HG03575 (cell line): ENCODE measurements around the gene RIPK1.
"Not testable (repeated sequence)": the region's sequence is repeated elsewhere in the genome, so short reads cannot be mapped to it uniquely, and the experiment has no call there.

Experiments
- ATAC-seq: cut with Tn5 transposase; IDR thresholded peaks from one replicate; pipeline ENCODE4 v1.9.1; 2021; ENCODE audit not compliant: unreplicated experiment, insufficient number of reproducible peaks, low FRiP score; ENCODE audit errors: extremely low read depth

Gene RIPK1

DNA sequence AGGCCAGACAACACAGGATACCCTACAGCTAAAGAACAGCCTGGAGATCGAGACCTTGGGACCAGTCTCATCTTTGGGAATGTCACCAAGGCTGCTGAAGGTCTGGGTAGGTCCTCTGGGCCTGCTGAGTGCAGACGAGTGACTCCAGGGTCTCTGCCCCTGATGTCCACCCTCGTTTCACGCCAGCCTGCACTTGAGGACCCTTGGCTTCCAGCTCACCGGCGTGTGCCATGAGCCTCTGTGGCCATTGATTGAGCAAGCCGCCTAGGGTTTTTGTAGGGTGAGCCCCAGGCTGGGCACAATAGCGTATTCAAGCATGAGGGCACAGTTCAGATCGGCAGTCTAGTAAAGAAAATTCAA is 54.5 kb downstream of the RIPK1 start:
- ATAC-seq: no peak

DNA sequence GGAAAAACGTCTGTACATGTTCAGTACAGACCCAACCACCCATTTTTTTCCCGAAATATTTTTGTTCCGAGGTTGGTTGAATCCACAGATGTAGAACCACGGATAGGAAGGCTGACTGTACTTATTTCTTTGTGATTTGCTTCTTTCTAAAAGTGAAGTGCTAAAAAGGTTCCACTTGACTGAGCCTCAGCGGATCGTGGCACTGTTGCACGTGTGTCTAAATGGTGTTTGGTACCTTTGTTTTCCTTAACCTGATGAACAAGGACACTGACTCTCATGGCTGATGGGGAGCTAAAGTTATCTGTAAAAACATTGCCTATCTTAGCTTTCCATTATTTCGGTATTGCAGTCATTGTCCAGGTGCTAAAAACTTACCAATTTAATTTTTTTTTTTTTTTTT is 56.4 kb downstream of the RIPK1 start:
- ATAC-seq: no peak

DNA sequence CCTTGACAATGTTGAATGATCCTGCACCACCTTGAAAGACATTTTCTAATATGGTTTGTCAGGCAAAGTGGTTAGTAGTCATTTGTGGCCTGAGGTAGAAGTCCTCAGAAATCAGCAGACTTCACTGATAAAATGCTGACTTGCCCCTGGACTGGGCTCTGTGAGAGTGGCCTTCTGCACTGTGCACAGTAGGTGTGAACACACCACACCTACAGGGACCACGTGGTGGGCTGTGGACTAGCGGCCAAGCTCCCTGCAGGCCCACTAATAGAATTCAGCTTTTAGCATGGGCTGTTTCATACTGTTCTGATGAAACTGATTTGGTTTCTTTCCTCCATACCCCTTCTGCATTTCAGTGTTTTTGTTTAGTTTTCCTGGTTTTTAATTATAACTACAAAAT is 57.5 kb downstream of the RIPK1 start:
- ATAC-seq: no peak

DNA sequence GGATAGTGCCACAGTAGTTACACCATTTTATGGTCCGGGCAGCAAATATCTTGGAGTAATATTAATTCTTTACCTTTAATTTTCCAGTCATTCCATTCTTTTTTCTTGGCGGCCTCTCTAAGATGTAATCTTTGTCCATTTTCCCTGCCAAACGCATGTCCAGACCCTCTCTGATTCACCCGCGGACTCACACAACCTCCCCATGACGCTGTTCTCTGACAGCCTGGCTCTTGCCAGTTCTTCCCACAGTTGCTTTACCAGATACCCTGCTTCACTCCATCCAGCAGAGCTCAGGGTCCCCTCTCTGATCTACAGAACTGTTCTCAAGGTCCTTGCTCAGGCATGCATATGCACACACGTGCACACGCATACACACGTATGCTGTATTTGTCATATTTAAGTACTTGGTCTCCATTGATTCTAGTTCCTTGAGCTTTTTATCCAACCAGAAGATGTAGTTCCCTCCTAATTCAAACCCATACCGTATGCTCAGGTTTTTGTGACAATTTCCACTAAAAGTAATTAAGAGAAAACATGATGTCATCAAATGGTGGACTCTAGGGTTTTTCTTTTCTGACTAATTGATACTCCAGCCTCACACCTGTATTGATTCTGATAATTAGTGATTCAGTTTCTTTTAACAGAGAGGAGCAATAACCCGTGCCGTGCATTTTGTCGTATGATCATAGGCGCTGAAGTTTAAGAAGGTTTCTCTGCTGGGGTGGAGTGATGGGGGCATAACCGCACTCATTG is 60.2 kb downstream of the RIPK1 start:
- no peak for ATAC-seq

DNA sequence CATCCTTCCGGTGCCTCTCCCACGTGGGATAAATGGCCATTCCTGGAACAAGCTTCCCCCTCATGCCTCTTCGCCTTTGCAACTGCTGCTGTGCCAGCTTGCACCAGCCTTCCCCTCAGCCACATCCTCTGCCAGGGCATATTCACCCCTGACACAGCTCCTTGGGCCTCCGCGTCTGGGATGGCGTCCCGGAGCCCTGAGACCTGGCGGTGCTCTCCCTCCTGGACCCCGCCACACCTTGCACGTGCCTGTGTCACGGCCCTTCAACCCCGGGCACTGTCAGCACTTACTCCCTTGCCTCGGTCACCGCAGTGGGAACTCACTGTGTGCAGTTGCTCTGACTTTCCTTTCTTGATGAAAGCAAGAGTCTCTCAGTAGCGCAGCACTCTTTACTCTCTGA is 63.4 kb downstream of the RIPK1 start:
- ATAC-seq: no peak

DNA sequence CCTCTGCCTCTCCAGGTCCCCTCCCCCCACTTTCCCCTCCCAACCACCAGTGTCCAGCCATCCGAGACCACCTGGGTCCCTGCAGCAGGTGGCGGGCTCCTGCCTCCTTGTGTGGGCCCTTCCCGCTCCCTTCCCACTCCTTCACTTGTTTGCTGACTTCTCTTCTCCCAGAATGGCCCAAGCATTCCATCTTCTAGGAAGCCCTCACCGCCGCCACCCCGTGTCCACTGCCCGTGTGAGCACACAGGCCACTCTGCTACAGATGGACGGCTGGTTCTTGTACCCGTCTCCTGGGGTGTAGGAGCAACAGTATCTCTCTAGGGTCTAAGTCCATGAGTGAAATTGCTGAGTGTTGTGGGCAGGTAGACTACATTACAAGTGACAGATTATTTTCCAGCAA is 65.2 kb downstream of the RIPK1 start:
- ATAC-seq: no peak

DNA sequence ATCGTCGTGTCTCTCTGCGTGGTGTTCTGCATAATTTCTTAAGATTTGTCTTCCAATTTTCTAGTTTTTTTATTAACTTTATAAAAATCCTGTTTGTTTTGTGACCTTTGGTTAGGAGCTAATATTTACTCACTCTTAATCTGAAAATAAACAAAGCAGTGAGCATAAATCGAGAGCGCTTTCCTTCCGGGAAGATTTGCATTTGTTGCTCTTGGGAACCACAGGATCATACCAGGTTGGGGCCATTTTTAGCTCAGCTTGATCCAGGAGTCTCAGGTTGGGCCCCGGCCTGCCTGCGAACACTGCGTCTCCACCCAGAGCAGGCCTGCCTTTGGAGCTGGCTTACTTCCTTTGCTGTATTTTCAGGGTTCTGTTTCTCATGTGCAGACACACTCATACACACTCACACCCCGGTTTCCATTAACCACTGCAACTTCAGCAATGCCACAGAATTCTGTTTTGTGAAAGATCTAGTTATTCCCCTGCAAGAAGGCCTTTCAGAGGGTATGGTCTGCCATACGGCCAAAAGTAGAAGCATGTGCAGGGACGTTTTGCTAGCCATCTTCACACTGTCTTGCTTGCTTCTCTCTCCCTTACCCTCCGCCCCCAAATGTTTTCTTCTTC is 67.5 kb downstream of the RIPK1 start:
- ATAC-seq: no peak

DNA sequence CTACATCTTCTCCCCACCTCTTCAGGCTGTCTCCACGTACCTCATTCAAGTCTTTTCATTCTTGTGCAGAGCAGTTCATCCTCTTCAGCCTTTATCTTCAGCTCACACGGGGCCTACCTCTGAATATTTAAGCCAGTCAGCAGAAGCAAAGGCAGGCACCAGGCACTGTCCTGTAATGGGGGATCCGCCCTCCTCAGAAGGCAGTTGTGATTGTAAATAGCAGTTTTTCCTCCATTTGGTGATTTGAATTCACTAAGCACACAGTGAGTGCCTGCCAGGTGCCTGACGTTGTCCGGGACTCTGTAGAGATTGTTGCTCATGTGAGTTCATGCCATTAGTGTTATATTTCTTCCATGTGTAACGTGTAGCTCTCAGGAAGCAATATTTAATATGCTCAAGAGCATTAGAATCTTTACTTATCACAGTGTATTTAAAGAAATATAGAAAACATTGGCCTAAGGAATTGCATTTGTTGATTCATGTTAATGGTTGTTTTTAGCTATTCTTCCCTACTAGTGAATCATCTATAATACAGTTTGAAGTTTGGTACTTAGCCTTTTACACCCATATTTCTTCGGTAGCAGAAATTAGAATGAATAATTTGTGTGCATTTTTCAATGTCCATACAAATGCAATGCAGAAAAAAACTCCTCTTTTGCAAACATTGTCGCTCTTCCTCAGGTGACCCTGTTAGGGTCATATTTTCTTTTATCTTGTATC is 68.2 kb downstream of the RIPK1 start:
- ATAC-seq: no peak

DNA sequence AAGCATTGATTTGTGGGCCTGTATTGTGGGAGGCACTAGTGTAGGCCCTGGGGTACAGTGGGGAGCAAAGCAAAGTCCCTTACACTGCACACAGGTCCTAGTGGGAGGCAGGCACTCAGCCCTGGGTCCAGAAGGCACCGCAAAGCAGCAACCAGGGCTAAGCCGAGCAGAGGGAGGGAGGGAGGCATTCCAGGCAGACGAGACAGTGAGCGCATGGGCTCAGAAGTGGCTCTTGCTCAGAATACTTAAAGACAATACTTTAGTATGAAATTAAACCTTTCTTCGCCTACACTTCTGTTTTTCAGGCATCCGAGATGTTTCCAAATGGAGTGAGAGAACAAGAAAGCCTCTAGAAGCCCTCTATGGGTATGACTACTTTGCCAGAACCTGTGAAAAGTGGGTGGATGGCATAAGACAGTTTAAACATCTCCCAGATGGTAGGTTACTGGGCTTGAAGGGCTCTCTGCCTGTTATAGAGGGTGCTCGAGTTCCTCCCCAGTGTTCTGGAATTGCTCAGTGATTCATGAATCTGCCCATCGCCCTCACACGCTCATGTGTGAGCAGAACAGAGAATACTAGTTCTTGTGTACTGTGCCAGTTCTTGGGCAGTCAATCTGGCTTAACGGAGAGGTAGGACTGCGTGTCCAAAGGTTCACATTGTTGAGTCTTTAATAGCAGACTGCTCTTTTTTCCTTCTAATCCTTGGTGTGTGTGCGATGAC is 68.9 kb downstream of the RIPK1 start:
- no peak for ATAC-seq

DNA sequence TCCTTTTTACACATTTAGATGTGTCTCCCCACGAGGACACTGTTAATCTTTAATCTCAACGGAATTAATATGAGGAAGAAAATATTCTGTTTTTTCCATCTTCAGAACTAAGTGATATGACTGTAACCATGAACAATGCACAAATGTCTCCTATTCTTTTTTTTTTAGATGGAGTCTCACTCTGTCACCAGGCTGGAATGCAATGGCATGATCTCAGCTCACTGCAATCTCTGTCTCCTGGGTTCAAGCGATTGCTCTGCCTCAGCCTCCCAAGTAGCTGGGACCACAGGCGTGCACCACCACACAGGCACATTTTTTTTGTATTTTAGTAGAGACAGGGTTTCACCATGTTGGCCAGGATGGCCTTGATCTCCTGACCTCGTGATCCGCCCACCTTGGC is 69.6 kb downstream of the RIPK1 start:
- not testable (repeated sequence) for ATAC-seq

DNA sequence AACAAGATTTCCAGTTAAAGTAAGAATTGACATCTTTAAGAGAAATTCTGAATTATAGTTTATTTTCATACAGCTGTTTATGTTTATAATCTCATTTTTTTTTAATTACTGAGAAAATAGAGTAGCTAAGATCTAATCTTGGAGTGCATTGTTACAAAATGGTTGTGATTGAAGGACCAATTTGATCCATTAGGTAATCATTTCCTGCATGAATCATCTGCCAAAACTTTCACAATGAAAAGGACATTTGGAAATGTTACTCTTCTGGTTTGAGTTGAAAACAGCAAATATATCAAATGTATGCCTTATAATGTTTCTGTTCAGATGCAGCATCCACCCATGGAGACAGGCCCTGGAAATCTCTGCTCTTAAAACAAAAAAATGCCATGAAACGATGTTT is 70.0 kb downstream of the RIPK1 start:
- no peak for ATAC-seq

DNA sequence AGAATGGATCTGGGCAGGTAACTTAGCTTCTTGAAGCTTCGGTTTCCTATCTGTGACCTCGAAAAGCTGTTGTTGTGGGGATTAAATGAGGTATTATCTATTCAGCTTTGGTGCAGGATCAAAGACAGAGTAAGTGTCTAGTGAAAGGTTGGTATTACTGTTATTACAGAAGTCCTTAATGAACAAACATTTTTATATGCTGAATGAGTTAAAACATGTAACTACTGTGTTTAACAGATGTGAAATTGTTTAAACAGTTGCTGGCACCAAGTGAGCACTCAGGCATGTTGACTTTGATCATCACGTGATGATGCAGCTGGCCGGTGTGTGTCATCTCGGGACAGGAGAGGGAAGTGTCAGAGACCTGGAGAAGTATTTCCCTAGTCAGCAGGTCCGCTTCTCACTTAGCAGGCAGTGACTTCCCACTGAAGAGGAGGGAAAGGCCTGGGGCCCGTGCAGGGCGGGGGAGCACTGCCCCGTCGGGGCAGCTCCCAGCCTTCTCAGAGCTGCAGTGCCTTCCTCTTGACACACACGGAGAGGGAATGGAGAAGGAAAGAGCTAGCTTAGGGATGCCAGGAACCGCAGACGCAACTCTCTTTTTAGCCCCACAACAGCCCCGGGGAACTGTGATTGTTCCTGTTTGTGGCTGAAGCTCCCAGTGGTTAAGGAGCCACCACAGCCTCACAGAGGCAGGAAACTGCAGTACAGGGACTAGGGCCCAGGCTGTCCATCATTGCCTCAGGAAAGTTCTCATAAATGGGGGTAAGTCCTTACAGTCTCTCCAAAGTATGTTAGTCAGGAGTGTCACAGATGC is 71.0 kb downstream of the RIPK1 start:
- ATAC-seq: no peak

DNA sequence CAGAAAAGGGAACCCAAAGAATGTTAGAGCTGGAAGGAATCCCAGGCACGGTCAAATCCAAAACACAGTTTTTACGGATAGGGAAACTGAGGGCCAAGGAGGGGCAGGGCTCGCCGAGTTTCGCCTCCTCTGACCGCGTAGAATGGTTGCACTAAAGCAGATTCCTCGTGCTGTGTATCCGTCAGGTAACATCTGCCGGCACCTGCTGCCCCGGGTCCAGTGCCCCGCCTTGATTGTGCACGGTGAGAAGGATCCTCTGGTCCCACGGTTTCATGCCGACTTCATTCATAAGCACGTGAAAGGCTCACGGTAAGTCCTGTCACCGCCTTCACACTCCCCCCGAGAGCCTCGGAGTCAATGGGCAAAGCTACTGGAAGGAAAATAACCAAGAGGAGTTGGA is 71.9 kb downstream of the RIPK1 start:
- no peak for ATAC-seq

DNA sequence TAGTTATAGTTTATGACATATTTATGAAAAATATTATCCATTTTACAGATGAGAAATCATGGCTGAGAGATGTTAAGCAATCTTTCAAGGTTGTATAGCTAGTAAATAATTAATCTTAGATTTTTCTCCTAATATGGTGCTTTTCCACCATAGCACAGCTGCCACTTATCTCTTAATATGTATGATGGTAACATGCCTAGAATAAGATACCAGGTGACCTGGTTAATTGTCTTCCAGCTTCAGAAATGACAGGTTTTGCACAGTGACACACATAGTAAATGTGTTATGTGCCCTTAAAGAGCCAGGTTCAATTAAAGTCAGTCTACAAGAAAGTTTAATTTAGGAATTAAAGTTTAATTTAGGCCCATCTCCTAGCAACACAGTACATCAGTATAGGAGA is 74.2 kb downstream of the RIPK1 start:
- ATAC-seq: no peak

DNA sequence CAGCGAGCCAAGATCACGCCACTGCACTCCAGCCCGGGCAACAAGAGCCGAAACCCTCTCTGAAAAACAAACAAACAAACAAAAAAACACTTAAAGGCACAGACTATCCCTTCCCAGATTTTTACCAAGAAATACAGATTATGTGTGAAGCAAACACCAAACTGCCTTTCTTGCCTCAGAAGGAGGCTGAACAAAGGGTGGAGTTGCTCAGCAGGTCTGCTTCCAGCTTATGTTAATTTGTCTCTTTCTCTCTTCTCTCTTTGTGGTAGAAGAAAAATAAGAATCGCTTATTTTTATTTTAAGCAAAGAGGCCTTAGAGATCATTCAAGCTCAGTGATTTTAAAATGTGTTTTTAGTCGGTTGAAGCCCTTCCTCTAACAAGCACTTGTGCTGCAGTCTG is 74.9 kb downstream of the RIPK1 start:
- ATAC-seq: no peak

DNA sequence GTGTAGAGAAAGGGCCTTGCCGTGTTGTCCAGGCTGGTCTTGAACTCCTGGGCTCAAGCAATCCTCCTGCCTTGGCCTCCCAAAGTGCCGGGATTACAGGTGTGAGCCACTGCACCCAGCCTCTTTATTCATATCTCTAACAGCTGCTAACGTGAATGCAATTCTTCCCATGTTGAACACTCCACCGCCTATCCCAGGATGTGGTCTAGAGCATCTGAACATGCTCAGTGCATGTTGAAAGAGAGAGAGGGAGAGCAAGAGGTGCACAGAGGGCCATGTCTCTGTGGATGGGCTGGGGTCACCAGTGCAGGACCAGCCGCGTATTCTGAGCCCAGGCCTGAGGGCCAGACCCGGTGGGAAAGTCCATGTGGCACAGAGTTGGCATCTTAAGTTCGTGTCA is 76.3 kb downstream of the RIPK1 start:
- no peak for ATAC-seq

DNA sequence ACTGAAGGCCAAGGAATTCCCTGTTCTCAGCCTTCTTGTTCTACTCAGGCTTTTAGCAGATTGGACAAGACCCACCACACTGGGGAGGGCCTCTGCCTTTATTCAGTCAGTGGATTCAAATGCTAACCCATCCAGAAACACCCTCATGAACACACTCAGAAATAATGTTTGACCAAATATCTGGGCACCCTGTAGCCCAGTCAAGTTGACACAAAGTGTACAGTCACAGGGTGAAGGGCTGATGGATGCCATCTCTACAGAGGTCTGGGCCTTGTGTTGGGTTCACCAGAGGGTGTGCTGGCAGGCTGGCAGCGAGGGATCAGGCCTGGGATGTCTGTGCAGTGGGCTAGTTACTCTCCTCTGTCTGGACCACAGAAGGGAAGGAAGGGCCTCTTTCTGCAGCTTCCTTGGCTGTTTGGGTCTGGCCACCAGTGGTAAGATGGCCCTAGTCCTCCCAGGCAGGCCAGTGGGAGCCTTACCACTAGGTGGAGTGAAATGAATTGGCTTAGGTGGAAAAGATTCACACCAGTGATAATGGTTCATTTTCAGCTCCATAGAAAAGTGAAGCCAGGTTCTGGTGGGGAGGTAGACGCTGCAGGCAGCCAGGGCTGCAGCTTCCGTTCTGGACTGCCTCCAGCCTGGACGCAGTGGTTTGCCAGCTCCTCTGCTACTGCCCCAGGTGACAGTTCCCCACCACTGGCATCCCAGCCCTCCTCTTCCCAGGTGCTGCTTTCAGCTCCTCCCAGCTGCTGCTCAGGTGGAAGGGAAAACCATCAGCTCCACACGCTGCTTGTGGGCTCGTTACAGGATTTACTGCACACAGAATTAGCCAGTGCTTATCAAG is 79.8 kb downstream of the RIPK1 start:
- no peak for ATAC-seq

DNA sequence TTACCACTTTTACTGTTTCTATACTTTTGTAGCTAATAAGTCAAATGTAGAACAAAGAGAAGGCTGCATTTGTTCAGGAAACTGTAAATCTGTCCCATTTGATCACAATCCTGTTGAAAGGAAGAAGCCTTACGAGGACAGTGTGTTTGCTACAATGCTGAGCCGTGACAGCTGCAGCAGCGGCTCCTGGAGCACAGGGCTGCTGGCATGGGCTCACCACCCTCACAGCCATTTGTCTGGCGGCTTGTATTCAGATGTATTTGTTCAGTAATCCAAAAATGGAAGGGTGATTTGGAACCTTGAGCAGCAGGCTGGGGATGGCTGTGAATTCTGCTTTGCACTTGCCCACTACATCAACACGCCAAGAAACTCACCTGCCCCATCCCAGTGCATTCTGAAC is 83.4 kb downstream of the RIPK1 start:
- no peak for ATAC-seq
